H1 (cell line): ENCODE measurements around the gene CMBL. TPM values are rescaled to one million over a fixed set of nuclear protein-coding genes. Genes with fewer than 3 reads are reported as not detected.

Experiments
- CTCF ChIA-PET: fragments of 300-600 bp; sonication (Branson Sonifier 250); formaldehyde crosslinking; loops from one replicate; lab custom pipeline; 2021; ENCODE audit not compliant: partially characterized antibody; lab: Charles Lee
- POLR2A ChIA-PET: fragments of 300-600 bp; sonication (Branson Sonifier 250); formaldehyde crosslinking; loops from one replicate; lab custom pipeline; 2021; ENCODE audit warnings: inconsistent platforms; ENCODE audit not compliant: partially characterized antibody; lab: Charles Lee
- DNase-seq, 2 experiments: peaks; one replicate each; pipeline versions ENCODE4 v3.0.0 to v3.0.0-alpha.2; 2010 to 2022; ENCODE audit warnings: low spot score in 2 of 2, low read depth in 1 of 2, mixed read lengths in 1 of 2
- FAIRE-seq: peaks from 2 replicates; lab custom pipeline; 2011; peaks lifted over from hg19 to GRCh38; lab: Jason Lieb, UNC
- H2AFZ ChIP-seq: 2 replicates; pipeline ENCODE4 v1.8.1; 2012; ENCODE audit warnings: low read length, inconsistent platforms
- H2AK5ac ChIP-seq: 2 replicates; pipeline ENCODE4 v1.6.1; 2013; ENCODE audit warnings: low read depth, low read length
- H2BK120ac ChIP-seq: replicated peaks from 2 replicates; pipeline ENCODE3; 2013; ENCODE audit warnings: low read depth, low read length, inconsistent platforms
- H2BK12ac ChIP-seq: 2 replicates; pipeline ENCODE4 v1.6.1; 2013; ENCODE audit warnings: low read depth, low read length
- H2BK15ac ChIP-seq: 2 replicates; pipeline ENCODE4 v1.6.1; 2013; ENCODE audit warnings: low read length
- H2BK20ac ChIP-seq: 2 replicates; pipeline ENCODE4 v1.6.1; 2013; ENCODE audit warnings: low read length
- H2BK5ac ChIP-seq: 2 replicates; pipeline ENCODE4 v1.6.1; 2013; ENCODE audit warnings: low read depth, low read length
- H3K14ac ChIP-seq: 2 replicates; pipeline ENCODE4 v1.6.1; 2013; ENCODE audit warnings: inconsistent platforms; ENCODE audit not compliant: insufficient read length
- H3K18ac ChIP-seq: 2 replicates; pipeline ENCODE4 v1.6.1; 2013; ENCODE audit warnings: low read length; ENCODE audit errors: extremely low read depth
- H3K23ac ChIP-seq: 2 replicates; pipeline ENCODE4 v1.6.1; 2013; ENCODE audit warnings: inconsistent platforms; ENCODE audit not compliant: insufficient read length
- H3K23me2 ChIP-seq: 2 replicates; pipeline ENCODE4 v1.6.1; 2013; ENCODE audit warnings: low read depth, low read length
- H3K27ac ChIP-seq: 2 replicates; pipeline ENCODE4 v1.6.1; 2011; ENCODE audit warnings: low read depth, low read length, inconsistent platforms
- H3K27me3 ChIP-seq, 4 experiments: replicated peaks in 1 of 4; 1 replicate in 1 of 4; 2 replicates in 3 of 4; pipeline versions ENCODE4 v1.6.1 to v1.8.1; 2011 to 2013; ENCODE audit warnings: low read length in 3 of 4, mild to moderate bottlenecking in 3 of 4, inconsistent platforms in 2 of 4, mixed read lengths in 2 of 4, moderate library complexity in 1 of 4; ENCODE audit not compliant: control insufficient read depth in 3 of 4, insufficient read depth in 3 of 4; ENCODE audit errors: extremely low read depth in 1 of 4
- H3K36me3 ChIP-seq, 4 experiments: 2 replicates each; pipeline versions ENCODE4 v1.6.1 to v1.8.1; 2011 to 2013; ENCODE audit warnings: mild to moderate bottlenecking in 4 of 4, low read length in 3 of 4, moderate library complexity in 2 of 4, control low read depth in 1 of 4, inconsistent platforms in 1 of 4; ENCODE audit not compliant: insufficient read depth in 4 of 4, control insufficient read depth in 2 of 4
- H3K4ac ChIP-seq: replicated peaks from 2 replicates; pipeline ENCODE3; 2013; ENCODE audit warnings: low read length, low read depth, mixed read lengths, inconsistent platforms; ENCODE audit not compliant: insufficient read length
- H3K4me1 ChIP-seq, 4 experiments: replicated peaks in 1 of 4; 1 replicate in 1 of 4; 2 replicates in 3 of 4; pipeline versions ENCODE4 v1.6.1 to v1.8.1; 2011 to 2013; ENCODE audit warnings: low read length in 3 of 4, inconsistent platforms in 2 of 4, mixed read lengths in 1 of 4; ENCODE audit not compliant: insufficient read depth in 4 of 4, control insufficient read depth in 3 of 4
- H3K4me2 ChIP-seq, 2 experiments: 2 replicates each; pipeline versions ENCODE4 v1.6.1 to v1.8.1; 2011 to 2013; ENCODE audit warnings: low read depth in 2 of 2, low read length in 2 of 2, control low read depth in 1 of 2, inconsistent platforms in 1 of 2, mild to moderate bottlenecking in 1 of 2; ENCODE audit not compliant: insufficient read depth in 1 of 2
- H3K4me3 ChIP-seq, 4 experiments: fragments of 200-600, 300-600 bp in 1 of 4; sonication (generic), shearing (Covaris generic), sonication (Bioruptor Twin) in 1 of 4; 2 replicates each; pipeline versions ENCODE4 v1.5.1 to v1.8.1; 2011 to 2016; ENCODE audit warnings: low read length in 4 of 4, low read depth in 3 of 4, control low read depth in 2 of 4, inconsistent platforms in 2 of 4, mild to moderate bottlenecking in 2 of 4, mixed read lengths in 1 of 4, moderate library complexity in 1 of 4; ENCODE audit not compliant: insufficient read depth in 2 of 4; ENCODE audit errors: extremely low read depth in 1 of 4
- H3K56ac ChIP-seq: replicated peaks from 2 replicates; pipeline ENCODE3; 2013; ENCODE audit warnings: low read depth, mild to moderate bottlenecking, mixed read lengths, low read length, inconsistent platforms; ENCODE audit not compliant: insufficient read length
- H3K79me1 ChIP-seq: 2 replicates; pipeline ENCODE4 v1.6.1; 2013; ENCODE audit warnings: low read depth, low read length, control low read depth
- H3K79me2 ChIP-seq, 2 experiments: 2 replicates each; pipeline versions ENCODE4 v1.6.1 to v1.8.1; 2012 to 2013; ENCODE audit warnings: low read length in 2 of 2, mild to moderate bottlenecking in 2 of 2, inconsistent platforms in 1 of 2; ENCODE audit not compliant: insufficient read depth in 2 of 2, control insufficient read depth in 1 of 2
- H3K9ac ChIP-seq, 4 experiments: replicated peaks in 1 of 4; 1 replicate in 1 of 4; 2 replicates in 3 of 4; pipeline versions ENCODE4 v1.6.1 to v1.8.1; 2011 to 2013; ENCODE audit warnings: low read depth in 3 of 4, low read length in 3 of 4, control low read depth in 2 of 4, mild to moderate bottlenecking in 2 of 4, moderate library complexity in 2 of 4, inconsistent platforms in 1 of 4; ENCODE audit errors: extremely low read depth in 1 of 4
- H3K9me3 ChIP-seq, 2 experiments: 2 replicates each; pipeline versions ENCODE4 v1.6.1 to v1.8.1; 2012 to 2013; ENCODE audit warnings: mild to moderate bottlenecking in 2 of 2, moderate library complexity in 2 of 2, control low read depth in 1 of 2, inconsistent platforms in 1 of 2, low read depth in 1 of 2, low read length in 1 of 2, mixed read lengths in 1 of 2; ENCODE audit not compliant: insufficient read depth in 2 of 2
- H4K20me1 ChIP-seq, 2 experiments: replicated peaks in 1 of 2; 2 replicates each; pipeline versions ENCODE3 to v1.8.1; 2011 to 2013; ENCODE audit warnings: inconsistent platforms in 2 of 2, low read length in 2 of 2, mild to moderate bottlenecking in 1 of 2; ENCODE audit not compliant: insufficient read depth in 2 of 2, control insufficient read depth in 1 of 2
- H4K5ac ChIP-seq: 2 replicates; pipeline ENCODE4 v1.6.1; 2013; ENCODE audit warnings: low read length, low read depth, mixed read lengths, inconsistent platforms; ENCODE audit not compliant: insufficient read length
- H4K8ac ChIP-seq: 2 replicates; pipeline ENCODE4 v1.8.0; 2013; ENCODE audit warnings: mild to moderate bottlenecking, moderate library complexity, low read length, inconsistent platforms; ENCODE audit not compliant: insufficient read depth; ENCODE audit errors: extremely low read depth
- H4K91ac ChIP-seq: replicated peaks from 2 replicates; pipeline ENCODE3; 2013; ENCODE audit warnings: low read length, mixed read lengths, inconsistent platforms; ENCODE audit not compliant: insufficient read length
- CTBP2 ChIP-seq: IDR thresholded peaks from 2 replicates; pipeline ENCODE4 v1.7.0; 2011; ENCODE audit warnings: borderline replicate concordance, mild to moderate bottlenecking, moderate library complexity, mixed read lengths, low read length; ENCODE audit not compliant: insufficient read depth, insufficient read length
- E2F6 ChIP-seq: IDR thresholded peaks from 2 replicates; pipeline ENCODE4 v1.6.1; 2012; ENCODE audit warnings: inconsistent platforms
- EGR1 ChIP-seq: IDR thresholded peaks from 2 replicates; pipeline ENCODE4 v1.6.1; 2011; ENCODE audit warnings: low read depth, low read length, borderline replicate concordance
- MAX ChIP-seq: IDR thresholded peaks from 2 replicates; pipeline ENCODE4 v1.6.1; 2012; ENCODE audit warnings: inconsistent platforms
- NRF1 ChIP-seq: IDR thresholded peaks from 2 replicates; pipeline ENCODE4 v1.6.1; 2011; ENCODE audit warnings: mild to moderate bottlenecking, low read depth, low read length, improper control_type of control experiment
- RAD21 ChIP-seq, 2 experiments: IDR thresholded peaks in 1 of 2; conservative IDR thresholded peaks in 1 of 2; 2 replicates each; pipeline ENCODE4 v1.6.1; 2011; ENCODE audit warnings: low read depth in 2 of 2, low read length in 2 of 2, improper control_type of control experiment in 1 of 2, inconsistent platforms in 1 of 2, mild to moderate bottlenecking in 1 of 2, moderate library complexity in 1 of 2
- RNF2 ChIP-seq: fragments of 200-900, 300-1000 bp; sonication (generic); IDR thresholded peaks from 2 replicates; pipeline ENCODE4 v1.7.1; 2016; ENCODE audit warnings: borderline replicate concordance, low read depth, mild to moderate bottlenecking, antibody characterized with exemption, low read length; ENCODE audit not compliant: poor library complexity, severe bottlenecking; ENCODE audit errors: missing control alignments
- SIN3A ChIP-seq, 2 experiments: IDR thresholded peaks in 1 of 2; conservative IDR thresholded peaks in 1 of 2; 2 replicates each; pipeline ENCODE4 v1.6.1; 2011 to 2012; ENCODE audit warnings: low read length in 2 of 2, improper control_type of control experiment in 1 of 2, low read depth in 1 of 2, mild to moderate bottlenecking in 1 of 2
- SIX5 ChIP-seq: IDR thresholded peaks from 2 replicates; pipeline ENCODE4 v1.6.1; 2011; ENCODE audit warnings: mild to moderate bottlenecking, low read depth, low read length
- SUZ12 ChIP-seq: fragments of 200-600 bp; sonication (generic); IDR thresholded peaks from 2 replicates; pipeline ENCODE4 v1.6.1; 2012; ENCODE audit warnings: mild to moderate bottlenecking, inconsistent platforms, low read length, moderate library complexity, mixed read lengths
- TAF7 ChIP-seq: optimal IDR thresholded peaks from 2 replicates; pipeline ENCODE3; 2011; ENCODE audit warnings: low read depth, mild to moderate bottlenecking, inconsistent platforms, low read length, moderate library complexity, borderline replicate concordance
- TCF12 ChIP-seq: IDR thresholded peaks from 2 replicates; pipeline ENCODE4 v1.6.1; 2011; ENCODE audit warnings: low read depth, mild to moderate bottlenecking, low read length
- WGBS, 2 experiments: shearing (Covaris generic) in 1 of 2; methylation state at CpG; one replicate each; pipeline versions ENCODE4 v1.1.6 to v1.1.7; 2013 to 2015; ENCODE audit warnings: low lambda C conversion rate in 2 of 2, mixed read lengths in 2 of 2, inconsistent platforms in 1 of 2, low coverage in 1 of 2, missing lambda C conversion rate in 1 of 2; ENCODE audit not compliant: insufficient replicate concordance in 2 of 2, insufficient coverage in 1 of 2, insufficient read length in 1 of 2; ENCODE audit errors: extremely low coverage in 1 of 2, missing lambda C conversion rate in 1 of 2; 5-methylcytosine and 5-hydroxymethylcytosine counted together
- polyA plus RNA-seq, 7 experiments: library from polyadenylated mRNA; depleted of rRNA in 3 of 7; stranded (reverse) in 5 of 7; unstranded in 2 of 7; fragments of >200 nt in 5 of 7; fragments of 200-250 nt in 2 of 7; gene quantifications; 1 replicate in 5 of 7; 2 replicates in 1 of 7; 4 replicates in 1 of 7; pipeline versions ENCODE4 v1.2.1 to v1.2.3, GENCODE V29; 2011 to 2013; ENCODE audit warnings: missing spikeins in 2 of 7, mixed read lengths in 2 of 7
- total RNA-seq: library from RNA; stranded (reverse); fragmentation: NEBNext Ultra II Directional; extraction: Animal tissue kit (Norgen Biotek cat#: 25700); gene quantifications from 2 replicates; pipeline ENCODE4 v1.2.1, GENCODE V29; 2021

The CMBL gene
- total and polyA plus RNA-seq, 2 of the 8 experiments (the other 6 are each of a cell fraction or from before 2014, with no cell fraction given), result 27.9 to 32.1 TPM

- no peak overlapping the region for H2AFZ ChIP-seq
- H3K9me3 ChIP-seq, result no peaks in the 10 kb centered on the region
- H4K5ac ChIP-seq, result no peak overlapping the region
- no peak overlapping the region for H3K56ac ChIP-seq
- ChIA-PET CTCF (interaction anchor here (0.6 to 1.3 kb wide), 3 partner anchors 13 to 35 kb away, joined by 3 to 4 read pairs (median 3); partner anchors contain the start of gene CMBL), POLR2A (interaction anchor here (0.7 to 2.1 kb wide), 7 partner anchors 10 to 75 kb away, joined by 3 to 6 read pairs (median 3); partner anchors contain the start of genes ATPSCKMT and CCT5)
- 100% methylated on average over 2 of the region's 4 CpGs; no CpG with 5 or more reads in 1 of the 2 experiments for WGBS, 2 experiments
- H3K27ac ChIP-seq, result no peak overlapping the region
- no peak overlapping the region for H3K9ac ChIP-seq
- H2BK120ac ChIP-seq, result no peak overlapping the region
- no peak overlapping the region for H3K14ac ChIP-seq
- H3K23me2 ChIP-seq, result no peaks in the 10 kb centered on the region
- no peak overlapping the region for H2BK15ac ChIP-seq
- no peak overlapping the region for H3K4ac ChIP-seq
- H3K4me3 ChIP-seq, result no peak overlapping the region
- no peak overlapping the region for H3K18ac ChIP-seq
- no peak overlapping the region for H2BK12ac ChIP-seq
- H2AK5ac ChIP-seq, result no peak overlapping the region
- FAIRE-seq (no peak), DNase-seq (no peak)
- H3K27me3 ChIP-seq, result no peaks in the 10 kb centered on the region
- no peaks in the 10 kb centered on the region for H3K79me2 ChIP-seq
- H4K20me1 ChIP-seq, result no peaks in the 10 kb centered on the region
- H4K91ac ChIP-seq, result no peak overlapping the region
- H2BK20ac ChIP-seq, result no peak overlapping the region
- H3K36me3 ChIP-seq, result no peaks in the 10 kb centered on the region; a peak in 1 of 8 replicates
- H3K23ac ChIP-seq, result no peak overlapping the region
- no peak overlapping the region for H3K4me2 ChIP-seq
- H4K8ac ChIP-seq, result no peak overlapping the region
- no peaks in the 10 kb centered on the region for H3K79me1 ChIP-seq
- peaks cover 0 to 10% (median 2%) of the 10 kb centered on the region in 4 experiments; a peak in 3 of 7 replicates for H3K4me1 ChIP-seq
- H2BK5ac ChIP-seq, result no peak overlapping the region
- no peak for TF ChIP-seq E2F6
- no peak for TF ChIP-seq SIN3A (conservative IDR thresholded peaks at IDR 0.05 in 1 of 2, IDR thresholded peaks at IDR 0.05 in 1 of 2; ENCODE audit: low read depth in 1 of 2, low read length in 2 of 2)
- no peak for TF ChIP-seq SUZ12
- TF ChIP-seq MAX, result no peak
- TF ChIP-seq SIX5, result no peak
- TF ChIP-seq NRF1, result no peak
- TF ChIP-seq TAF7, result no peak
- no peak for TF ChIP-seq TCF12
- TF ChIP-seq EGR1, result no peak
- TF ChIP-seq RNF2, result no peak
- no peak for TF ChIP-seq RAD21 (IDR thresholded peaks at IDR 0.05 in 1 of 2, conservative IDR thresholded peaks at IDR 0.05 in 1 of 2; ENCODE audit: low read depth in 2 of 2, low read length in 2 of 2)
- no peak for TF ChIP-seq CTBP2
These were observed 28.4 kb downstream of the CMBL start for GRCh38 chr5:10279328-10279727.
